ENCODE results near the gene CDH13. TPM values are rescaled to one million over a fixed set of nuclear protein-coding genes. Genes with fewer than 3 reads are reported as not detected.

The CDH13 gene
- total and polyA plus RNA-seq, 2 donors (not counting 3 experiments of a cell fraction or from before 2014, with no cell fraction given), result 96.6 to 124 TPM

GRCh38 chr16:83185902-83186301, 559.1 kb downstream of the CDH13 start:
- Histone ChIP-seq H4K20me1 (replicated peaks; ENCODE audit: control insufficient read depth, extremely low read depth, insufficient read depth, low read length) (no peaks in the 10 kb centered on the region), H3K27me3 (ENCODE audit: control insufficient read depth in 2 of 2, insufficient read depth in 2 of 2, low read length in 2 of 2) (no peaks in the 10 kb centered on the region), H3K4me1 (ENCODE audit: control insufficient read depth, extremely low read depth, insufficient read depth, low read length) (peaks cover 10% of the 10 kb centered on the region), H3K27ac (ENCODE audit: insufficient read depth, low read depth, low read length) (no peak overlapping the region), H3K36me3 (ENCODE audit: control insufficient read depth in 2 of 2, extremely low read depth in 1 of 2, insufficient read depth in 2 of 2, low read length in 2 of 2) (no peaks in the 10 kb centered on the region), H3K4me3 (replicated peaks in 1 of 3; ENCODE audit: insufficient read depth in 1 of 3, low read depth in 1 of 3, low read length in 3 of 3) (no peak overlapping the region), H2AFZ (ENCODE audit: low read depth, low read length) (no peak overlapping the region), H3K4me2 (ENCODE audit: insufficient read depth, low read length) (no peak overlapping the region), H3K9me3 (replicated peaks; ENCODE audit: control insufficient read depth, insufficient read depth, low read length) (no peaks in the 10 kb centered on the region), H3K9me1 (replicated peaks; ENCODE audit: control insufficient read depth, extremely low read depth, insufficient read depth, low read length) (no peaks in the 10 kb centered on the region), H3K79me2 (ENCODE audit: control insufficient read depth, insufficient read depth, low read length) (no peaks in the 10 kb centered on the region), H3K9ac (replicated peaks; ENCODE audit: extremely low read depth, insufficient read depth, low read length) (no peak overlapping the region)
- no TSS peak for BruUV-seq (replicated peaks)
- ChIA-PET POLR2A (no interaction called here), CTCF (interaction anchor here (1.0 kb wide), 1 partner anchor 30 kb away, joined by 3 read pairs; no protein-coding TSS in a partner anchor)
- TF ChIP-seq CTCF (IDR thresholded peaks at IDR 0.05; ENCODE audit: extremely low read depth in 1 of 2, insufficient read depth in 1 of 2, low read depth in 1 of 2, low read length in 2 of 2), result no peak
- no peak for TF ChIP-seq MYC (IDR thresholded peaks at IDR 0.05; ENCODE audit: low read depth, low read length)
- no peak for TF ChIP-seq JUN (IDR thresholded peaks at IDR 0.05; ENCODE audit: borderline replicate concordance, insufficient read depth, insufficient read length, low read depth)
- no peak for TF ChIP-seq GATA2 (IDR thresholded peaks at IDR 0.05; ENCODE audit: insufficient read depth, insufficient read length, low read depth, low read length)
- TF ChIP-seq EZH2 (IDR thresholded peaks at IDR 0.05; ENCODE audit: borderline replicate concordance, low read depth, low read length, severe bottlenecking), result no peak
- TF ChIP-seq FOS (IDR thresholded peaks at IDR 0.05; ENCODE audit: borderline replicate concordance, insufficient read depth, low read length), result no peak
- TF ChIP-seq MAX (IDR thresholded peaks at IDR 0.05; ENCODE audit: insufficient read depth, insufficient read length), result no peak
- no peak for TF ChIP-seq POLR2AphosphoS5 (IDR thresholded peaks at IDR 0.05; ENCODE audit: insufficient read depth, low read depth, low read length)
- TF ChIP-seq POLR2A (IDR thresholded peaks at IDR 0.05; ENCODE audit: low read depth, low read length), result no peak
- intact Hi-C loops (cut with micrococcal nuclease), result loop anchor here (5.0 kb wide), 1 partner anchor 74 kb away; no protein-coding TSS in a partner anchor
- DNase-seq (ENCODE audit: low read depth, low spot score) (no peak), FAIRE-seq (no peak)
- dilution Hi-C loops (cut with MboI; ENCODE audit: extremely low pct_ligation_motif_present, low sequenced_read_pairs), result no loop called here

All from endothelial cell of umbilical vein (primary cell).